Posterior cingulate gyrus (tissue), 11 donors: Measurements from ENCODE around the gene PREP.
"Not testable (repeated sequence)": the region's sequence is repeated elsewhere in the genome, so short reads cannot be mapped to it uniquely, and the experiment has no call there.

Source experiments
- DNase-seq, 10 donors: peaks; one replicate each; pipeline versions ENCODE4 v3.0.0 to v3.0.0-alpha.2; 2020 to 2021; ENCODE audit warnings: mixed read lengths in 3 of 10
- intact Hi-C: fragments of 100-400 bp; cut with DNase I; formaldehyde crosslinking; loops from one replicate; pipeline ENCODE4 v1.15.1; 2023

PREP gene

DNA sequence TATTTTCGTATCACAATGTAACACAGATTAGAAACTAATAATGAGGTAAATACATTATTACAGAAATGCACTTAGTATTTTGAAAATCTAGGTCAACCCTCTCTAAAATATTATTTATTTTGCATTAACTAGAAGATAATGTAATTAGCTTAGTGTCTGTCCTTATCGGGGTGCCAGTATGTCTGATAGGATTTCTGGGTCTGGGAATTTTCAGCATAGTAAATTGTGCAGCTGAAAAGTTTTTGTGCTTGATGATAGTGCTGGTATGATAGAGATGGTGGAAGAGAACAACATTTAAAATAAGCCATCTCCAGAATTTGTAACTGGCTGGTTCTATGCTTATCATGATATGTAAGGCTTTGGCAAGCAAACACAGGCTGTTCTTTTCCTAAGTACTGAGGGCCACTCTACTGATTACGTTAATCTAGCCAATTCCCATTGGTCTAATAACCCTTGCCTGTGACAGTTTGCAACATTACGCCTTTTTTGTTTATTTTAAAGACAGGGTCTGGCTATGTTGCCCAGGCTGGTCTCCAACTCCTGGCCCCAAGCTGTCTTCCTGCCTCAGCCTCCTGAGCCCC lies 50.8 kb downstream of the PREP start:
- DNase-seq: no peak
- intact Hi-C loops: no loop called here

DNA sequence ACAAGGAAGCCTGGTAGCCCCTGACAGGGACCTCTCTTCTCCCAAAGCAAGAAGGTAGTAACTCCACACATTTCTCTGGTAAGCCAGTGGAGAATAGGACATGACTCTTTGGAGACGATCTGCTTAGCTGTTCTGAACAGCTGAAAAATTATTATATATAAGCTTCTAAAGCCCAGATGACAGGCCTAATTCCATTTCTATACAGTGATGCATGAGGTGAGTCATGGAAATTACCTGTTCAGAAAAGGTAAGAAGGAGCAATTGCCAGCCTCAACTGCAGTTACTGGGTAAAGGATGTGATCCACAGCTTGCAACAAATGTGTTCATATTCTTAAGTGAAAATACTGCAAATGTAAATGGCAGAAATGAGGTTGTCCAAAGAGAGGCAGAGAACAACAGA lies 54.0 kb downstream of the PREP start:
- no peak for DNase-seq
- intact Hi-C loops: no loop called here

GRCh38 chr6:105346052-105346451 lies 56.8 kb downstream of the PREP start:
- DNase-seq: no peak
- intact Hi-C loops: no loop called here

DNA sequence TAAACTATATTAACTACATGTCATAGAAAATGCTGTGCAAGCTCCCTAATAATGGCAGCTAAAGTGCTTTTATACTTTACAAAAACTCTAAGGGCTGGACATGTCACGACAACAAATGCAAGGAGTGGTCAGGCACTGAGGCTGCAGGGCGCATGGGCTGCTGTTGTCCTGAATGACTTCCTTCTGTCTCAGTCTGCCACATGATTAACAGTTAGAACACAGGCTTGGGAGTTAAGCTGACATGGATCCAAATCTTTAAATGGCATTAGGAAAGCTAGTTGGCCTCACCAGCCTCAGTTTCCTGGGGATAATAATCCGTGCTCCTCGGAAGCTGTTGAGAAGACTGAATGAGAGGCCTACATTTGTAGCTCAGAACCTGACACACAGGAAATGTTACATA lies 57.4 kb downstream of the PREP start:
- intact Hi-C loops: no loop called here
- peak in 4 of 10 donors; percentile 24 to 82 (median 72) for DNase-seq

DNA sequence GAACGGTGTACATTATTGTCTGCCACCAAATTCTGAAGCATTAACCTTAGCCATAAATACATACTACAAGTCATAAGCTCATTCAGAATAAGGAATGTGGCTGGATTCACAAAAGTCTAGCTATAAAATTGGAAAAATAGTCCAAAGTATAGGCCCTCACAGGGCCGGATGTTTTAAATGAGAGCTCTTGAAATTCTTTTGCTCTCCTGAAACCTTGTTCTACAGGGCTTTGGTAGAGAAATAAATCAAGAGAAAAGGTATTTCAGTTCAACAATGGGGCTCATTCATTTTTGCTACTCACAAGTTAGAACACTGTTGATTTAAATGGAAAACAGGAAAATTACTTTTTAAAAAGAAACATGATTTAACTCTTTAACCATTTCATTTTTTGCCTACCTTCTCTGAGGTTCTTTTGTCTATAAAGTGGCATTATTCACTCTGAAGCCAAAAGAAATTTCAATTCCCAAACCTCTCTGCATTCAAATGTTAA lies 58.0 kb downstream of the PREP start:
- no peak for DNase-seq
- intact Hi-C loops: no loop called here

DNA sequence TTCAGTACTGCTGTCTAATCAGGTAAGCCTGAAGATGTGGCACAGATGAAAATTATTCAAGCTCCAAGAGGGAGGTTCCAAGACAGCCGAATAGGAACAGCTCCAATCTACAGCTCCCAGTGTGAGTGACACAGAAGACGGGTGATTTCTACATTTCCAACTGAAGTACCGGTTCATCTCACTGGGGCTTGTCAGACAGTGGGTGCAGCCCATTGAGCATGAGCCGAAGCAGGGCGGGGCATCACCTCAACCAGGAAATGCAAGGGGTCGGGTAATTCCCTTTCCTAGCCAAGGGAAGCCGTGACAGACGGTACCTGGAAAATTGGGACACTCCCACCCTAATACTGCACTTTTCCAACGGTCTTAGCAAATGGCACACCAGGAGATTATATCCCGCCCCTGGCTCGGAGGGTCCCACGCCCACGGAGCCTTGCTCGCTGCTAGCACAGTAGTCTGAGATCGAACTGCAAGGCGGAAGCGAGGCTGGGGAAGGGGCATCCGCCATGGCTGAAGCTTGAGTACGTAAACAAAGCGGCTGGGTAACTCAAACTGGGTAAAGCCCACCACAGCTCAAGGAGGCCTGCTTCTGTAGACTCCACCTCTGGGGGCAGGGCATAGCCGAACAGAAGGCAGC lies 64.4 kb downstream of the PREP start:
- intact Hi-C loops: not testable (repeated sequence)
- DNase-seq: peak in 1 of 10 donors; percentile 54

DNA sequence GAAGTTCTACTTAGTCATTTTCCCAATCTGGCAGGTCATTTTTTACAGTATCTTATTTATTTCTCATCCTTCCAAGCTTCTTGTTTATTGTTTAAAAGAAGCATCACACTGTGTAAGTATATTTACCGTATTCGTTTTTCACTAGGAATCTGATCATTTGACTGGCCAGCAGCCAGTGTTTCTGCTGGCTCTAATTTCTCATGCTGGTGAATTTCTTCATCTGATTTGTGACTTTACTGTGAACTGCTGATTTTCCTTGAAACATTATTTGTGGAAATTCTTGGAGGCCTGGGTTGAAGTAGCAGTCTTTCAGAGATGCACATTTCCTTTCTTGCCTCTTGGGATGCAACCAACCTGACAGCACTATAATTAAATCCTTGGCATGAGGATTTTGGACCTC lies 65.9 kb downstream of the PREP start:
- DNase-seq: no peak
- intact Hi-C loops: no loop called here

DNA sequence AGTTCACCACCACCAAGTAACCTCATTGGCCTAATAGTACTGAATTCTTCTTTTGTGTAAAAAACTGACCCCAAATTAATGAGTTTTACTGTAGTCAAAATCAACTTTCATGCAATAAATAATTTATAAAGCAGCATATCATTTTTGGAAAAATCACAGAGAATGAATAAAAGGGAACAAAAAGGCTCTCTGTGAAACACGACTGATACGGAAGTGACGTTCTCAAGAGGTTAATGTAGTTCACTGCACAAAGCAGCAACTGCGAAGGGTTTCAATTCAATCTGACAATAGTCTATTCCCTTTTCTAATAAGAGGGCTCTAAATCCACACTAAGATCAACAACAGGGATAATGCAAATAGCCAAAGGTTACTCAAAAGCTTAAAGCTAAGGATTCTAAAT lies 70.3 kb downstream of the PREP start:
- no peak for DNase-seq
- intact Hi-C loops: no loop called here

DNA sequence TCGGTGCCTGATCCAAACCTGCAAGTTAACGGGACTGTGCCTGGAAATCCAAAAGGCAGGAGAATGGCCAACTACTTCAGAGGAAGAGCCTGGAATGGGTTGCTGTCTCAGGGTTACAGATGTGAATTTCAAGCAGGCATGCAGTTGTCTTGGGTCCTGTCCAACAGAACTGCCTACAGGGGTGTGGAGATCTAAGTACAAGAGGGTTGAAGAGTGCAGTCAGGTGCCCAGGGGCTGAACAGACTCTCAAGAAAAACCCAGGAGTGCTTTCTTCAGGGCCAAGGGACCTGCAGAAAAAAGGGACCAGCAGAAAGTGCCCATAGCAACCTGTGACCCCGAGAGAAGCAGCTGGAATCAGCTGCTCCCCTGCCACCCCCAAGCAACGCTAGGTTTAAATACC lies 71.0 kb downstream of the PREP start:
- DNase-seq: no peak
- intact Hi-C loops: no loop called here

DNA sequence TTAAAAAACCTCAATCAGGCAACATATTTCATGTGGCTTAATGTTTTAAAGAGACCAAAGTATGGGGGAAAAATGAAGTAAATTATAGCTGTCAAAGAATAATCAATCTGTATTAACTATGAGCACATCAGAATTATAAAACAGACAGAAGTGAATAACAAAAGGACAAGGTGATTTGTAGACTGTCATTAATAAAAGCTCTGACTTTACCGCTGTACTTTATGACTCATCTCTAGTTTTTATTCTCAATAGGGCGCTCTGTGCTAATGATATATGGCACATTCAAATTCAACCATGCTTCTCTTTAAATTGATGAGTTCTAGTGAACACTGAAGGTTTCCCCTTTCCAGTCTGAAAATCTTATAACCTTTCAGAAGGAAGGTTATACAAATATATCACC lies 72.0 kb downstream of the PREP start:
- no peak for DNase-seq
- intact Hi-C loops: no loop called here

DNA sequence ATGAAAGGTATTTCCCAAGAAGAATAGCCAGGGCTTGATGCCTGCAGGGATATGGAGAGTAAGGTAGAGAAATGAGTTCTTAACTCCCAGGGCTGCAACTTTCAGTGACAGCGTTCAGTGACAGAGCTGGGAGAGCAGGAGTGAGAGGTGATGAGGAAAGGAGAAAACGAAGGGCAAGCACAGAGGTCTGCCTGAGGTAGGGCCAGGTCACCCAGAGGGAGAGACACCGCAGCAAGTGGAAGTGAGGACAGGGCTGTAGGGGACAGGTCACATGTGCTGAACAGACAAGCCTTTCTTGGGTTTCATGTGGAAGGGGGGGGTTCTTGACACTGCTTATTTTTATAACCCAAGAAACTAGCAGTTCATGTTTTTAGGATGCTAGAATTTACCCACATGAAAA lies 72.5 kb downstream of the PREP start:
- intact Hi-C loops: no loop called here
- peak in 1 of 10 donors; percentile 52 for DNase-seq

DNA sequence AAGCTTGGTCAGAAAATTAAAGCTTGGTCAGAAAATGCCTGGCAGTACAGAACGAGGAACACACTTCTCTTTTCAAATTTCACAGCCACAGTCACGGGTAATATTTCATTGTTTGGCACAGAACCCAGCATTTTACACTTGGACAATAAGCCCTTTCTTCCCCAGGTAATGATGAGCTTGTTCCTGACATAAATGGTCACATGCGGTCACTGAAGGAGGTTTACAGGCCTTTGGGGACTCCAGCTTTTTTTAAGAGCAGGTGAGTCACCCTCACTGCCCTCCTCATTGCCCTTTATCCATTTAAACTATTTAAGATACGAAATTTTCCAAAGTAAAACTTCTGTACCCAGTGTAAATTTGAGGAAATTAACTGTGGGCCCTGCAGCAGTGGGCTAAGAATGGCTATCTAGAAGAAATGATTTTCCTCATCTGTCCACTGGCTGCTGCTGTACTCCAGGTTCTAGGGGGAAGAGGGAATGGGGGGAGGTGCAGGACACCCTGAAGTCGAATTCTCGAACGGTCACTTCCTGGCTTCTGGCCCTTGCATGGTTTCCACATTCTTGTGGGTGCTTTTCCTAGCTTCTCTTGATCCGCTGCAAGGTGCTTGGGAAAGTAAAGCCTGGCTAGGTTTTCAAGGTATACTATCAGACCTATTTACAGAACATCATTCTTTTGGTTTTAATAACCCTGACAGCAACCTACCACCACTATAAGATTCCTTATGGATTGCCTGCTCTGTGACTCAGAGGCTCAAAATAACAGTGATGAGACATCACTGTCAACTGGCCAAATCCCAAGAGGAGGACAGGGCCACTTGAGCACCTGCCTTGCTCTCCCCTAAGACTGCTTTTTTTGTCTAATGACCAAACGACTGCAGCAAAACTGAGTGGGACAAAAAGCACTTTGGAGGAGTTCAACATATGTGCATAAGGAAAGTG lies 75.8 kb downstream of the PREP start:
- intact Hi-C loops: no loop called here
- no peak for DNase-seq

GRCh38 chr6:105326216-105326615 lies 76.7 kb downstream of the PREP start:
- DNase-seq: no peak
- intact Hi-C loops: no loop called here

GRCh38 chr6:105324386-105324950 lies 78.4 kb downstream of the PREP start:
- intact Hi-C loops: no loop called here
- DNase-seq: no peak

- intact Hi-C loops: no loop called here
- DNase-seq: no peak
These were observed 80.2 kb downstream of the PREP start for GRCh38 chr6:105322499-105323225.

GRCh38 chr6:105321728-105322127 lies 81.2 kb downstream of the PREP start:
- intact Hi-C loops: no loop called here

DNA sequence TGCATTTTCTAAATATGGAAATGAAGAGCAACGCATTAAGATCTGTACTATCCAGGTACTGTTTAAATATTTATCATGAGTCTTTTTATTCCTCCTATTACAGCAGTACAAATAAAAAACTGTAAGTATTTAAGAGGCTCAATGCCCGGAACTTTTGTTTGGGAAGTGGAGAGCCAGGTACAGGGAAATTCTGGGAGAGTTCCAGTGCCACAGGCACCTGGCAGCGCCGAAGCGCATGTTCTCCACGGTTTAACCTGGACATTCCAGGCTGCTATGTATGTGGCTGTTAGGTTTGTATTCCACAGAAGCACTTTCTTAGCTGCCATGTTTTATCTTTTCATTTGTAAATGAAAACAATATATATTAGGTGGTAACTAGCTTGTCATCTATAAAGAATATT lies 81.7 kb downstream of the PREP start:
- intact Hi-C loops: no loop called here

More at GRCh38 chr6:105321728-105322127, 81.2 kb downstream of the PREP start:
- no peak for DNase-seq

DNA sequence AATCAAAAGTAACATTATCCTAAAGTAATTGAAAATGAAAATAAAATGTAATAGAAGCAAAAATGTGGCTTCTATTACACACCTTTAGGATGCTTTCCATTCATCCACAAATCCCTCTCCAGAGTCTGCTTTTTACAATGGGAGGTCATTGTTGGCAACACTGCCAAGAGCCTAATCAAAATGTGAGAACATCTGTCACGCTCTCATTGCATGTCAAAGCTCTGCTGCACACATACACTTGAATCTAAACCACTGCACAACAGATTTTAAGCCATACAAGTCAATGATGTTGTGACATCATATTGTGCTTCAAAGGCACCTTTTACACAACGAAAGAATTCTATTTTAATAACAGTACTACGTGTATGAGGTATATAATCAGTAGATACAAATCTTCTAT lies 82.1 kb downstream of the PREP start:
- no peak for DNase-seq
- intact Hi-C loops: no loop called here

More for the DNA sequence above, 81.7 kb downstream of the PREP start:
- no peak for DNase-seq

DNA sequence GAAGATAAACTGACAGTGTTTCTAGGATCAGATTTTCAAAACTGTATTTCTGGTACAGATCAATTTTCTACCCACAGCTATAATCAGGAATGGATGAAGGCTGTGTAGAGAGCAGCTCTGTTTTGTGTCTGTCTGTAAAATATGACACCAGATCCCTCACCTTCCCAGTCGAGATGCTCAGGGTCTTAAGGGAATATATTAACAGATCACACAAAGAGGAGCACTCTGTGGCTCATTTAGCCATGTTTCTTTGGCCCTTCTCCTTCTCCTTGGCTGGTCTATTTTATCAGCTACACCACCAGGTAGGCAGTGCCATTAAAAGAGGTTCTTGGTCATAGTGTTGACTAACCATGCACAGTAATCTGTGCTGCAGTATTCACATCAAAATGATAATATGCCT lies 82.6 kb downstream of the PREP start:
- DNase-seq: no peak
- intact Hi-C loops: no loop called here

GRCh38 chr6:105319331-105319730 lies 83.6 kb downstream of the PREP start:
- DNase-seq: no peak
- intact Hi-C loops: no loop called here
